Measurements from ENCODE around the gene TTF2.

DNA sequence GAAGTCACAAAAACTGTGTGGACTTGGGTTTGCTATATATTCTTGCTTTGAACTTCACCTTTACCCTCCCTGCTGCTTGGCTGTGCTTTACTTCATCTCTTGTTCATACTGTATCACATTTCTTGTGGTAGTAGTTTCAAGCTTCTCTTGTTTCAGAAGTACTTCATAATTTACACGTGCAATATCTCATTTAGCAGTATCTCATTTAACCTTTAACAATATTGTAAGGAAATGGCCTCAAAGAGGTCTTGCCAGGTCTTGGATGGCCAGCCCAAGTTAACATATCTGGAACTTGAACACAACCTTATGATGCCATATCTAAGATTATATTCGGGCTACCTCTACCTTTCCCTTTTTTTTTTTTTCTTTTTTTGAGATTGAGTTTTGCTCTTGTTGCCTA lies 63.1 kb downstream of the TTF2 start:
- TF ChIP-seq, protein P1, sequence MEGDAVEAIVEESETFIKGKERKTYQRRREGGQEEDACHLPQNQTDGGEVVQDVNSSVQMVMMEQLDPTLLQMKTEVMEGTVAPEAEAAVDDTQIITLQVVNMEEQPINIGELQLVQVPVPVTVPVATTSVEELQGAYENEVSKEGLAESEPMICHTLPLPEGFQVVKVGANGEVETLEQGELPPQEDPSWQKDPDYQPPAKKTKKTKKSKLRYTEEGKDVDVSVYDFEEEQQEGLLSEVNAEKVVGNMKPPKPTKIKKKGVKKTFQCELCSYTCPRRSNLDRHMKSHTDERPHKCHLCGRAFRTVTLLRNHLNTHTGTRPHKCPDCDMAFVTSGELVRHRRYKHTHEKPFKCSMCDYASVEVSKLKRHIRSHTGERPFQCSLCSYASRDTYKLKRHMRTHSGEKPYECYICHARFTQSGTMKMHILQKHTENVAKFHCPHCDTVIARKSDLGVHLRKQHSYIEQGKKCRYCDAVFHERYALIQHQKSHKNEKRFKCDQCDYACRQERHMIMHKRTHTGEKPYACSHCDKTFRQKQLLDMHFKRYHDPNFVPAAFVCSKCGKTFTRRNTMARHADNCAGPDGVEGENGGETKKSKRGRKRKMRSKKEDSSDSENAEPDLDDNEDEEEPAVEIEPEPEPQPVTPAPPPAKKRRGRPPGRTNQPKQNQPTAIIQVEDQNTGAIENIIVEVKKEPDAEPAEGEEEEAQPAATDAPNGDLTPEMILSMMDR (conservative IDR thresholded peaks at IDR 0.05; ENCODE audit: low read depth in 2 of 2) = no peak
- TF ChIP-seq EZH2phosphoT487 (IDR thresholded peaks at IDR 0.05; ENCODE audit: unreplicated experiment) (no peak), POLR2AphosphoS5 (IDR thresholded peaks at IDR 0.05; ENCODE audit: low read depth) (no peak), EZH2 (IDR thresholded peaks at IDR 0.05; ENCODE audit: low read depth, unreplicated experiment) (no peak), STAT1 (IDR thresholded peaks at IDR 0.05; ENCODE audit: unreplicated experiment) (no peak), ZNF114 (CRISPR knock-in tag; IDR thresholded peaks at IDR 0.05) (no peak)
- TF ChIP-seq, protein P2, sequence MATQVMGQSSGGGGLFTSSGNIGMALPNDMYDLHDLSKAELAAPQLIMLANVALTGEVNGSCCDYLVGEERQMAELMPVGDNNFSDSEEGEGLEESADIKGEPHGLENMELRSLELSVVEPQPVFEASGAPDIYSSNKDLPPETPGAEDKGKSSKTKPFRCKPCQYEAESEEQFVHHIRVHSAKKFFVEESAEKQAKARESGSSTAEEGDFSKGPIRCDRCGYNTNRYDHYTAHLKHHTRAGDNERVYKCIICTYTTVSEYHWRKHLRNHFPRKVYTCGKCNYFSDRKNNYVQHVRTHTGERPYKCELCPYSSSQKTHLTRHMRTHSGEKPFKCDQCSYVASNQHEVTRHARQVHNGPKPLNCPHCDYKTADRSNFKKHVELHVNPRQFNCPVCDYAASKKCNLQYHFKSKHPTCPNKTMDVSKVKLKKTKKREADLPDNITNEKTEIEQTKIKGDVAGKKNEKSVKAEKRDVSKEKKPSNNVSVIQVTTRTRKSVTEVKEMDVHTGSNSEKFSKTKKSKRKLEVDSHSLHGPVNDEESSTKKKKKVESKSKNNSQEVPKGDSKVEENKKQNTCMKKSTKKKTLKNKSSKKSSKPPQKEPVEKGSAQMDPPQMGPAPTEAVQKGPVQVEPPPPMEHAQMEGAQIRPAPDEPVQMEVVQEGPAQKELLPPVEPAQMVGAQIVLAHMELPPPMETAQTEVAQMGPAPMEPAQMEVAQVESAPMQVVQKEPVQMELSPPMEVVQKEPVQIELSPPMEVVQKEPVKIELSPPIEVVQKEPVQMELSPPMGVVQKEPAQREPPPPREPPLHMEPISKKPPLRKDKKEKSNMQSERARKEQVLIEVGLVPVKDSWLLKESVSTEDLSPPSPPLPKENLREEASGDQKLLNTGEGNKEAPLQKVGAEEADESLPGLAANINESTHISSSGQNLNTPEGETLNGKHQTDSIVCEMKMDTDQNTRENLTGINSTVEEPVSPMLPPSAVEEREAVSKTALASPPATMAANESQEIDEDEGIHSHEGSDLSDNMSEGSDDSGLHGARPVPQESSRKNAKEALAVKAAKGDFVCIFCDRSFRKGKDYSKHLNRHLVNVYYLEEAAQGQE (IDR thresholded peaks at IDR 0.05; ENCODE audit: unreplicated experiment) = no peak
- TF ChIP-seq, protein P3, sequence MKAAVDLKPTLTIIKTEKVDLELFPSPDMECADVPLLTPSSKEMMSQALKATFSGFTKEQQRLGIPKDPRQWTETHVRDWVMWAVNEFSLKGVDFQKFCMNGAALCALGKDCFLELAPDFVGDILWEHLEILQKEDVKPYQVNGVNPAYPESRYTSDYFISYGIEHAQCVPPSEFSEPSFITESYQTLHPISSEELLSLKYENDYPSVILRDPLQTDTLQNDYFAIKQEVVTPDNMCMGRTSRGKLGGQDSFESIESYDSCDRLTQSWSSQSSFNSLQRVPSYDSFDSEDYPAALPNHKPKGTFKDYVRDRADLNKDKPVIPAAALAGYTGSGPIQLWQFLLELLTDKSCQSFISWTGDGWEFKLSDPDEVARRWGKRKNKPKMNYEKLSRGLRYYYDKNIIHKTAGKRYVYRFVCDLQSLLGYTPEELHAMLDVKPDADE (IDR thresholded peaks at IDR 0.05) = no peak
